T-helper 2 cell treated with Interferon-gamma antibody and Interleukin-4, amounts not matched to agents 5 μg/mL and 100 μg/mL, for 36 hours (primary cell): ENCODE data around the gene NCOA3.
"Not testable (repeated sequence)": the region's sequence is repeated elsewhere in the genome, so short reads cannot be mapped to it uniquely, and the experiment has no call there.

Experiments
- DNase-seq: peaks from one replicate; pipeline ENCODE4 v3.0.0; 2021; ENCODE audit warnings: low spot score
- H3K27ac Mint-ChIP-seq: one replicate; pipeline ENCODE4 v1.8.0; 2021; ENCODE audit warnings: mild to moderate bottlenecking, mixed read lengths
- H3K27me3 Mint-ChIP-seq: one replicate; pipeline ENCODE4 v1.8.0; 2021; ENCODE audit warnings: low read depth, mixed read lengths
- H3K36me3 Mint-ChIP-seq: one replicate; pipeline ENCODE4 v1.8.0; 2021; ENCODE audit warnings: low read depth, mixed read lengths
- H3K4me1 Mint-ChIP-seq: one replicate; pipeline ENCODE4 v1.8.0; 2021; ENCODE audit warnings: low read depth, mixed read lengths
- H3K4me3 Mint-ChIP-seq: one replicate; pipeline ENCODE4 v1.8.0; 2022; ENCODE audit warnings: mild to moderate bottlenecking, moderate library complexity, mixed read lengths
- H3K9me3 Mint-ChIP-seq: one replicate; pipeline ENCODE4 v1.8.0; 2021; ENCODE audit warnings: mixed read lengths

NCOA3 gene

GRCh38 chr20:47501482-47502270 is at the start of gene NCOA3:
Gene NCOA3, plus strand, starts transcription at chr20:47501887. Its CDS starts 120,361 bp downstream, at chr20:47622248.
- Mint-ChIP-seq H3K4me1 (peaks cover 38% of the 10 kb centered on the region), H3K27ac (peak within 1 kb of the TSS; percentile 96), H3K4me3 (peak within 1 kb of the TSS; percentile 99), H3K27me3 (no peaks in the 10 kb centered on the region), H3K36me3 (peaks cover 14% of the 10 kb centered on the region), H3K9me3 (no peaks in the 10 kb centered on the region)
- peak; percentile 96 for DNase-seq

GRCh38 chr20:47452736-47453161 is 48.9 kb upstream of the NCOA3 start:
- peaks cover 36% of the 10 kb centered on the region for H3K4me1 Mint-ChIP-seq
- H3K4me3 Mint-ChIP-seq, result no peak overlapping the region
- no peak for DNase-seq
- no peaks in the 10 kb centered on the region for H3K27me3 Mint-ChIP-seq
- H3K36me3 Mint-ChIP-seq, result no peaks in the 10 kb centered on the region
- H3K9me3 Mint-ChIP-seq, result peaks cover 4% of the 10 kb centered on the region
- peak overlapping the region; percentile 78 for H3K27ac Mint-ChIP-seq

- peaks cover 4% of the 10 kb centered on the region for H3K9me3 Mint-ChIP-seq
- H3K27ac Mint-ChIP-seq, result peak overlapping the region; percentile 78
- peak overlapping the region; percentile 35 for H3K4me3 Mint-ChIP-seq
- H3K27me3 Mint-ChIP-seq, result no peaks in the 10 kb centered on the region
- peaks cover 36% of the 10 kb centered on the region for H3K4me1 Mint-ChIP-seq
- no peaks in the 10 kb centered on the region for H3K36me3 Mint-ChIP-seq
- peak; percentile 76 for DNase-seq
Observed at GRCh38 chr20:47453167-47453782, 48.4 kb upstream of the NCOA3 start.

GRCh38 chr20:47454298-47455132 is 47.2 kb upstream of the NCOA3 start:
- Mint-ChIP-seq H3K9me3 (peaks cover 4% of the 10 kb centered on the region), H3K27ac (peak overlapping the region; percentile 74), H3K4me1 (peaks cover 36% of the 10 kb centered on the region), H3K36me3 (no peaks in the 10 kb centered on the region), H3K4me3 (peak overlapping the region; percentile 6), H3K27me3 (no peaks in the 10 kb centered on the region)
- no peak for DNase-seq

GRCh38 chr20:47455133-47456040 is 46.3 kb upstream of the NCOA3 start:
- no peaks in the 10 kb centered on the region for H3K36me3 Mint-ChIP-seq
- H3K9me3 Mint-ChIP-seq, result peaks cover 4% of the 10 kb centered on the region

GRCh38 chr20:47456041-47456537 is 45.6 kb upstream of the NCOA3 start:
- Mint-ChIP-seq H3K27ac (no peak overlapping the region), H3K27me3 (no peaks in the 10 kb centered on the region), H3K9me3 (peaks cover 4% of the 10 kb centered on the region), H3K4me3 (no peak overlapping the region), H3K36me3 (no peaks in the 10 kb centered on the region), H3K4me1 (peaks cover 34% of the 10 kb centered on the region)
- DNase-seq, result no peak

More at GRCh38 chr20:47455133-47456040, 46.3 kb upstream of the NCOA3 start:
- Mint-ChIP-seq H3K27ac (no peak overlapping the region), H3K4me3 (no peak overlapping the region), H3K4me1 (peaks cover 36% of the 10 kb centered on the region), H3K27me3 (no peaks in the 10 kb centered on the region)
- no peak for DNase-seq

- DNase-seq, result peak; percentile 54
- Mint-ChIP-seq H3K4me3 (peak overlapping the region; percentile 3), H3K9me3 (peaks cover 4% of the 10 kb centered on the region), H3K4me1 (peaks cover 35% of the 10 kb centered on the region), H3K27ac (no peak overlapping the region), H3K36me3 (no peaks in the 10 kb centered on the region), H3K27me3 (no peaks in the 10 kb centered on the region)
Observed at GRCh38 chr20:47456952-47457724, 44.5 kb upstream of the NCOA3 start.

- DNase-seq, H3K9me3 Mint-ChIP-seq, H3K36me3 Mint-ChIP-seq, H3K4me3 Mint-ChIP-seq, H3K27ac Mint-ChIP-seq, H3K27me3 Mint-ChIP-seq: not testable (repeated sequence)
- peaks cover 25% of the 10 kb centered on the region for H3K4me1 Mint-ChIP-seq
Observed at GRCh38 chr20:47458280-47459050, 43.2 kb upstream of the NCOA3 start.

- DNase-seq, result no peak
- H3K9me3 Mint-ChIP-seq, result no peaks in the 10 kb centered on the region
- peaks cover 19% of the 10 kb centered on the region for H3K4me1 Mint-ChIP-seq
- no peak overlapping the region for H3K27ac Mint-ChIP-seq
- H3K27me3 Mint-ChIP-seq, result no peaks in the 10 kb centered on the region
- H3K36me3 Mint-ChIP-seq, result no peaks in the 10 kb centered on the region
- no peak overlapping the region for H3K4me3 Mint-ChIP-seq
Observed at GRCh38 chr20:47459344-47460073, 42.2 kb upstream of the NCOA3 start.

- H3K27ac Mint-ChIP-seq, H3K9me3 Mint-ChIP-seq, DNase-seq, H3K27me3 Mint-ChIP-seq, H3K36me3 Mint-ChIP-seq, H3K4me3 Mint-ChIP-seq: not testable (repeated sequence)
- H3K4me1 Mint-ChIP-seq, result peaks cover 19% of the 10 kb centered on the region
Observed at GRCh38 chr20:47460761-47461112, 41.0 kb upstream of the NCOA3 start.

GRCh38 chr20:47461120-47461685 is 40.5 kb upstream of the NCOA3 start:
- no peaks in the 10 kb centered on the region for H3K9me3 Mint-ChIP-seq
- peaks cover 17% of the 10 kb centered on the region for H3K4me1 Mint-ChIP-seq
- no peaks in the 10 kb centered on the region for H3K36me3 Mint-ChIP-seq
- DNase-seq, result no peak
- H3K27ac Mint-ChIP-seq, result no peak overlapping the region
- H3K4me3 Mint-ChIP-seq, result no peak overlapping the region
- no peaks in the 10 kb centered on the region for H3K27me3 Mint-ChIP-seq
